DND-41 (cell line): Measurements from ENCODE around the gene ANK3.

Experiments used
- EZH2 ChIP-seq: IDR thresholded peaks from 3 replicates; pipeline ENCODE4 v1.6.1; 2012; ENCODE audit warnings: borderline replicate concordance, low read depth, mild to moderate bottlenecking, moderate library complexity, low read length, inconsistent platforms; ENCODE audit not compliant: severe bottlenecking
- TF ChIP-seq, protein P1 (sequence below): IDR thresholded peaks from 2 replicates; pipeline ENCODE4 v1.5.1; 2012; ENCODE audit warnings: borderline replicate concordance, low read length, moderate library complexity, mild to moderate bottlenecking; ENCODE audit not compliant: poor library complexity, severe bottlenecking; ENCODE audit errors: extremely low read depth

DNA sequence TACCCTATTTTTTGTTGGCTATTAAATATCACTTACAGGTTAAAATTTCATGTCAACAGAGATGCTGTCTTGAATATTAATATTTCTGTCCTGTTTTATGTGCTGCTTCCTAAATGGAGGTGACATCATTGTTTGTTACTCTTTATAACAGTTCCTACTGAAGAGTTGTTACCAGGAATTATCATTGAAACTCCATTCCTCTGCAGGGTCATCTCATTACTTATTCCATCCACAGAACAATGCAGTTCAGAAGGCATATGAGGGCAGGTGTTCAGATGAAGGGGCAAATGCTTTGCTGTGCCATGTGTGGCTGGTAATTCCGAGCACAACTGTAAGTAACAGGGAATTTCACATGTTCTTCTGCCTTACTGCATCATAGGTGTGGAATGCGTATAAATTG lies 113.4 kb downstream of the ANK3 start:
- TF ChIP-seq, protein P1, sequence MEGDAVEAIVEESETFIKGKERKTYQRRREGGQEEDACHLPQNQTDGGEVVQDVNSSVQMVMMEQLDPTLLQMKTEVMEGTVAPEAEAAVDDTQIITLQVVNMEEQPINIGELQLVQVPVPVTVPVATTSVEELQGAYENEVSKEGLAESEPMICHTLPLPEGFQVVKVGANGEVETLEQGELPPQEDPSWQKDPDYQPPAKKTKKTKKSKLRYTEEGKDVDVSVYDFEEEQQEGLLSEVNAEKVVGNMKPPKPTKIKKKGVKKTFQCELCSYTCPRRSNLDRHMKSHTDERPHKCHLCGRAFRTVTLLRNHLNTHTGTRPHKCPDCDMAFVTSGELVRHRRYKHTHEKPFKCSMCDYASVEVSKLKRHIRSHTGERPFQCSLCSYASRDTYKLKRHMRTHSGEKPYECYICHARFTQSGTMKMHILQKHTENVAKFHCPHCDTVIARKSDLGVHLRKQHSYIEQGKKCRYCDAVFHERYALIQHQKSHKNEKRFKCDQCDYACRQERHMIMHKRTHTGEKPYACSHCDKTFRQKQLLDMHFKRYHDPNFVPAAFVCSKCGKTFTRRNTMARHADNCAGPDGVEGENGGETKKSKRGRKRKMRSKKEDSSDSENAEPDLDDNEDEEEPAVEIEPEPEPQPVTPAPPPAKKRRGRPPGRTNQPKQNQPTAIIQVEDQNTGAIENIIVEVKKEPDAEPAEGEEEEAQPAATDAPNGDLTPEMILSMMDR, result no peak
- no peak for TF ChIP-seq EZH2
